ENCODE data around the gene PNCK. TPM values are rescaled to one million over a fixed set of nuclear protein-coding genes. Genes with fewer than 3 reads are reported as not detected.

PNCK gene
- polyA plus RNA-seq, 3 donors: not detected

- intact Hi-C loops (cut with micrococcal nuclease): no loop called here
- no peaks in the 10 kb centered on the region for H3K4me1 ChIP-seq (ENCODE audit: control insufficient read depth in 1 of 2, insufficient read depth in 2 of 2, low read length in 2 of 2)
- no peaks in the 10 kb centered on the region for H4K20me1 ChIP-seq (ENCODE audit: insufficient read depth, low read length)
- peaks cover 3 to 7% (median 5%) of the 10 kb centered on the region in 3 donors for H3K27me3 Mint-ChIP-seq (ENCODE audit: low read depth in 3 of 3)
- H3K27me3 ChIP-seq (ENCODE audit: control insufficient read depth in 2 of 2, insufficient read depth in 2 of 2, low read length in 2 of 2): no peaks in the 10 kb centered on the region
- H3K36me3 Mint-ChIP-seq: no peaks in the 10 kb centered on the region
- no peaks in the 10 kb centered on the region for H3K79me2 ChIP-seq (ENCODE audit: insufficient read depth, low read length)
- H3K9me3 ChIP-seq (replicated peaks in 1 of 2; ENCODE audit: control insufficient read depth in 1 of 2, insufficient read depth in 1 of 2, low read length in 2 of 2): no peaks in the 10 kb centered on the region
- peaks cover 0 to 3% (median 0%) of the 10 kb centered on the region in 7 donors for H3K9me3 Mint-ChIP-seq
- H3K4me3 ChIP-seq (replicated peaks in 1 of 3; ENCODE audit: low read depth in 2 of 3, low read length in 3 of 3): no peak overlapping the region
- no peaks in the 10 kb centered on the region for H3K36me3 ChIP-seq (replicated peaks in 1 of 2; ENCODE audit: control insufficient read depth in 1 of 2, insufficient read depth in 2 of 2, low read length in 2 of 2)
- H3K27ac Mint-ChIP-seq: no peak overlapping the region
- H3K4me1 Mint-ChIP-seq: no peaks in the 10 kb centered on the region
- H3K27ac ChIP-seq (ENCODE audit: low read depth in 1 of 2, low read length in 2 of 2): no peak overlapping the region
- DNase-seq: no peak
- H3K4me2 ChIP-seq (replicated peaks; ENCODE audit: extremely low read depth, low read length, poor library complexity, severe bottlenecking): no peak overlapping the region
- H2AFZ ChIP-seq (ENCODE audit: insufficient read depth, low read depth, low read length, poor library complexity, severe bottlenecking): no peak overlapping the region
- no peak for TF ChIP-seq CTCF (IDR thresholded peaks at IDR 0.05)
- WGBS (ENCODE audit: insufficient coverage): 90% methylated on average over 4 of the region's 15 CpGs
- H3K9ac ChIP-seq (ENCODE audit: insufficient read depth, low read length, poor library complexity, severe bottlenecking): no peak overlapping the region
- no peak overlapping the region for H3K4me3 Mint-ChIP-seq
Measured at GRCh38 chrX:153624196-153625091, 49.2 kb downstream of the PNCK start.

GRCh38 chrX:153623310-153624029 is 50.1 kb downstream of the PNCK start:
- no peak for TF ChIP-seq CTCF (IDR thresholded peaks at IDR 0.05)
- Mint-ChIP-seq H3K4me1 (no peaks in the 10 kb centered on the region), H3K4me3 (no peak overlapping the region), H3K27me3 (ENCODE audit: low read depth in 3 of 3) (peaks cover 5 to 11% (median 9%) of the 10 kb centered on the region in 3 donors), H3K27ac (no peak overlapping the region), H3K9me3 (peaks cover 0 to 3% (median 0%) of the 10 kb centered on the region in 7 donors), H3K36me3 (no peaks in the 10 kb centered on the region)
- Histone ChIP-seq H3K4me3 (replicated peaks in 1 of 3; ENCODE audit: low read depth in 2 of 3, low read length in 3 of 3) (no peak overlapping the region), H3K79me2 (ENCODE audit: insufficient read depth, low read length) (no peaks in the 10 kb centered on the region), H3K27ac (ENCODE audit: low read depth in 1 of 2, low read length in 2 of 2) (no peak overlapping the region), H3K9me3 (replicated peaks in 1 of 2; ENCODE audit: control insufficient read depth in 1 of 2, insufficient read depth in 1 of 2, low read length in 2 of 2) (no peaks in the 10 kb centered on the region), H2AFZ (ENCODE audit: insufficient read depth, low read depth, low read length, poor library complexity, severe bottlenecking) (no peak overlapping the region), H3K4me2 (replicated peaks; ENCODE audit: extremely low read depth, low read length, poor library complexity, severe bottlenecking) (no peak overlapping the region), H3K4me1 (ENCODE audit: control insufficient read depth in 1 of 2, insufficient read depth in 2 of 2, low read length in 2 of 2) (no peaks in the 10 kb centered on the region), H3K36me3 (replicated peaks in 1 of 2; ENCODE audit: control insufficient read depth in 1 of 2, insufficient read depth in 2 of 2, low read length in 2 of 2) (no peaks in the 10 kb centered on the region), H4K20me1 (ENCODE audit: insufficient read depth, low read length) (no peaks in the 10 kb centered on the region), H3K27me3 (ENCODE audit: control insufficient read depth in 2 of 2, insufficient read depth in 2 of 2, low read length in 2 of 2) (no peaks in the 10 kb centered on the region), H3K9ac (ENCODE audit: insufficient read depth, low read length, poor library complexity, severe bottlenecking) (no peak overlapping the region)
- intact Hi-C loops (cut with micrococcal nuclease): no loop called here
- no peak for DNase-seq
- 93% methylated on average over 5 of the region's 16 CpGs for WGBS (ENCODE audit: insufficient coverage)
